Rectal smooth muscle tissue (tissue), 1 donor: Measurements from ENCODE around the gene EOGT.

Source experiments
- H3K27ac ChIP-seq: one replicate; pipeline ENCODE4 v1.7.0; 2013; ENCODE audit warnings: low read depth, low read length, inconsistent platforms
- H3K27me3 ChIP-seq: one replicate; pipeline ENCODE4 v1.7.0; 2013; ENCODE audit warnings: low read length; ENCODE audit not compliant: control insufficient read depth, insufficient read depth
- H3K36me3 ChIP-seq: one replicate; pipeline ENCODE4 v1.7.0; 2013; ENCODE audit warnings: low read length; ENCODE audit not compliant: control insufficient read depth, insufficient read depth
- H3K4me1 ChIP-seq: one replicate; pipeline ENCODE4 v1.7.0; 2013; ENCODE audit warnings: low read length; ENCODE audit not compliant: control insufficient read depth, insufficient read depth
- H3K4me3 ChIP-seq: one replicate; pipeline ENCODE4 v1.7.0; 2013; ENCODE audit warnings: low read length
- H3K9ac ChIP-seq: one replicate; pipeline ENCODE4 v1.7.0; 2013; ENCODE audit warnings: low read length

EOGT gene

DNA sequence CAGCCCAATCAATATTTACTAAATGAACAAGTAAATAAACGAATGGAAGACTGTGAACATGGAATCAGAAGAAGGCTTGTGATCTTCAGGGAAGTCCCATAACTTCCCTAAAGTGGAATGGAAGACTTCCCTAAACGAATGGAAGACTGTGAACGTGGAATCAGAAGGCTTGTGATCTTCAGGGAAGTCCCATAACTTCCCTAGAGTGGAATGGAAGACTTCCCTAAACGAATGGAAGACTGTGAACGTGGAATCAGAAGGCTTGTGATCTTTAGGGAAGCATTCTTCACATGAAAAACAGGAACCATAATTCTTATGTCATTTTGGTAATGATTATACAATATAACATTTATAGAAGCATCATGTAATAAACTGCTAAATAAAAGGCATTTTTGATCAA, 38.8 kb downstream of the EOGT start:
- Histone ChIP-seq H3K4me1 (no peaks in the 10 kb centered on the region), H3K36me3 (peaks cover 14% of the 10 kb centered on the region), H3K27me3 (no peaks in the 10 kb centered on the region), H3K4me3 (no peak overlapping the region), H3K27ac (no peak overlapping the region), H3K9ac (no peak overlapping the region)

DNA sequence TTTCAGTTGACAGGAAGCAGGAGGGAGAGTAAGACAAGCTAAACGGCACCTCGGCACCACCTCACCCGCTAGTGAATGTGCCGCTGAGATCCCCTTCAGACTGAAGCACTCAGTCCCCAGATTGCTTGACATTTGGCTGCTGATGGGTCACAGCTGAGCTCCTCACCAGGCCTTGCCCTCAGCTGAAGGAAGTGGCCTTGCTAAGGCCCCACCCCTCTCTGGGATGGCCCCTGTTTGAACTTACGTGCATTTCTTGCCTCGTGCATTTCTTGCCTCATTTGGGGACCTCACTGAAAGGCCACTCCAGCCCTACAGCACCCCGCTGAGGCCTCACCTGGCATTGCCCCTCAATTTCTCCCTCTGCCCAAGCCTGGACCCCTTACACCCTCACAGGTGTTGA, 39.8 kb downstream of the EOGT start:
- peaks cover 6% of the 10 kb centered on the region for H3K36me3 ChIP-seq
- no peaks in the 10 kb centered on the region for H3K4me1 ChIP-seq
- no peak overlapping the region for H3K9ac ChIP-seq

DNA sequence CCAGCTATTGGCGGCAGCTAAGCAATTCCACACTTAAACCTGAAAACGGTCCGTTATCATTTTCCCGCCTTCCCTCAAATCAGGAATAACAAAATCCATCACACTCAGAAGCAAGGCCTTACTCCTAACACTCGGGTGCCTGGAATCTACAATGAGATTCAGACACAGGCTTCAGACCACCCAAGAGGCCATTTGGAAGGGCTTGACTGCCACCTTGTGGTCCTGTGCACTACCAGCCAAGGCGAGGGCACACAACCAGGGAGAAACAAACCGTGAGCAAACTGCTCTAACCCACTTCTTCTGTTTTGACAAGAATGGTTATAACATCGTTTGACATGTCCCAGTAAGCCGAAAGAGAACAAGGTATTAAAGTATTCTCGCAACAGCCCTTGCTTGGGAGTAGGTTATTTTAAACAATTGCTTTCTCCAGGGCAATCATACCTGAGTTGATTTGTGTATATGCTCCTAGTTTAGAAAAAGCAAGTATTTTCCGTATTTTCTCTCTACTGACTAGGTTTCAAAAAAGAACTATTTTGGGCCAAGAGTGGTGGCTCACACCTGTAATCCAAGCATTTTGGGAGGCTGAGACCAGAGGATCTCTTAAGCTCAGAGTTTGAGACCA, 41.0 kb downstream of the EOGT start:
- Histone ChIP-seq H3K27ac (no peak overlapping the region), H3K27me3 (no peaks in the 10 kb centered on the region), H3K36me3 (no peaks in the 10 kb centered on the region), H3K9ac (no peak overlapping the region), H3K4me1 (no peaks in the 10 kb centered on the region), H3K4me3 (no peak overlapping the region)

More for the DNA sequence above, 39.8 kb downstream of the EOGT start:
- H3K27me3 ChIP-seq: no peaks in the 10 kb centered on the region
- no peak overlapping the region for H3K27ac ChIP-seq
- H3K4me3 ChIP-seq: no peak overlapping the region

DNA sequence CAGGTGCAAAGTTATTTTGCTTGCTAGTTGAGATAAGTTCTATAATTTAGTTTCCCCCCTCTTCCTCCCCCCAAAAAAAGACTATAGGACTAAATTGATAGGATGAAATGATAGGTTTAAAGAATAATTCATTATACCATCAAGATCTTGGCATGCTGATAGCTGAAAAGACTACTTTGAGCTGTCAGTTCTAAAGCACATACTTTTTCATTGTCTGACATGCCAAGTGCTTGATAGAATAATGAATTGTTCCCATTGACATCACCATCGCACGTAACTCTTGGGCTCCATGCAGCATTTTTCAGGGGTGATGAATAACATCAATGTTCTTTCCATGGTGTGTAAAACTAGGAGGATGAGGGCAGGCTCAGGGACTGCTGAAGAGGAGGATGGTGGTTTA, 48.8 kb downstream of the EOGT start:
- Histone ChIP-seq H3K4me3 (no peak overlapping the region), H3K9ac (no peak overlapping the region), H3K4me1 (peaks cover 3% of the 10 kb centered on the region), H3K27ac (no peak overlapping the region), H3K27me3 (no peaks in the 10 kb centered on the region), H3K36me3 (no peaks in the 10 kb centered on the region)

DNA sequence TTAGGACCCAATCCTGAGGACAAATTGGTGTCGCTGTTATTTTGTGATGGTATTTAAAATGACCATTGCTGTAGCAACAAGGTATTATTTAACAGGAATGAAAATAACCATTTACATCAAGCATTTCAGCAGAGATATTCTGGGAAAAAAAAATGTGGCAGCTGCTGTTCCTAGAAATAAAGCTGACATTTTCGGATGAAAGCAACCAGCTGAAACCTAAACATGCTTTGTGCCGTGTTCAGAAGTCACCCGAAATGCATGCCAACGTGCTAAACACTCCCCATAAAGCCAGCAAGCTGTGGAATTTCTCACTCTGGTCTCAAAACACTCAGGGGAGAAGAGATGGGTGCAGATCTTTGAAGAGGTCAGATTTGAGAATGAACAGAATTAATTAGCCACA, 49.6 kb downstream of the EOGT start:
- H3K27me3 ChIP-seq: no peaks in the 10 kb centered on the region
- peaks cover 3% of the 10 kb centered on the region for H3K4me1 ChIP-seq

DNA sequence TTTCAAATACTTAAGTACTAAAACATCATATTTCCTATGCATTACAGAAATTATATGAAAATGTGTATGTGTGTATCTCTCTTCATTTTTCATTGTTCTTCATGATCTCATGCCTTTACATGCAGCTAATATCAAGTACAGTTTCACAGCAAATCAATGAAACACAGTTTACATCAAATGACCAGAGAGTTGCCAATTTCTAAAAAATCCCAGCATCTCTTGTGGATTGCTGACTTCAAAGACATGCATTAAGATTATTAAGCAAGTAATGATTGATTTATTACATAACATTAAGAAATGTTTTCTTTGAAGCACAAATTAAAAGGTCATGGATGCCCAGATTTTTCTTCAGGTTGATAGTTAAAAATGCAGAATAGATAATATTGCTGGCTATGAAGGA, 50.1 kb downstream of the EOGT start:
- H3K27ac ChIP-seq: no peak overlapping the region
- H3K4me1 ChIP-seq: peaks cover 3% of the 10 kb centered on the region
- H3K27me3 ChIP-seq: no peaks in the 10 kb centered on the region
- no peaks in the 10 kb centered on the region for H3K36me3 ChIP-seq
- no peak overlapping the region for H3K4me3 ChIP-seq
- no peak overlapping the region for H3K9ac ChIP-seq

More for the DNA sequence above, 49.6 kb downstream of the EOGT start:
- Histone ChIP-seq H3K4me3 (no peak overlapping the region), H3K36me3 (no peaks in the 10 kb centered on the region), H3K27ac (no peak overlapping the region), H3K9ac (no peak overlapping the region)

DNA sequence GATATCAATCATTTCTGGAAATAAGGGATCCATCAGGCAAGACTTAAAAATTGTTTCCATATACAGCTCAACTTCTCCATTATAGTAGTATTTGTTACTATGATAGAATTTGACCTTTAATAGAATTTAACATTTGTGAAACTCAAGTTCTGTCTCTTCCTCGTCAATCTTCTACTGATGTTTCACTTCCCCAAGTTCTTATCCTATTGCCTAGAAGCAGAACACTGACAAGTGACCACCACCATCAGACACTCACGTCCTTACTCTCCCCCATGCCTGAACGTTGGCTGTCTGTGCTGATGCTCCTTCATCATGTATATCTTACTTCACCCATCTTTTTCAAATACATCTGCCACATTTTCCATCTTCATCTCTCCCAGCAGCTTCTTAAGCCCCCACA, 54.6 kb downstream of the EOGT start:
- Histone ChIP-seq H3K9ac (no peak overlapping the region), H3K4me3 (no peak overlapping the region), H3K27ac (no peak overlapping the region), H3K36me3 (no peaks in the 10 kb centered on the region), H3K4me1 (peaks cover under 1% of the 10 kb centered on the region), H3K27me3 (no peaks in the 10 kb centered on the region)

DNA sequence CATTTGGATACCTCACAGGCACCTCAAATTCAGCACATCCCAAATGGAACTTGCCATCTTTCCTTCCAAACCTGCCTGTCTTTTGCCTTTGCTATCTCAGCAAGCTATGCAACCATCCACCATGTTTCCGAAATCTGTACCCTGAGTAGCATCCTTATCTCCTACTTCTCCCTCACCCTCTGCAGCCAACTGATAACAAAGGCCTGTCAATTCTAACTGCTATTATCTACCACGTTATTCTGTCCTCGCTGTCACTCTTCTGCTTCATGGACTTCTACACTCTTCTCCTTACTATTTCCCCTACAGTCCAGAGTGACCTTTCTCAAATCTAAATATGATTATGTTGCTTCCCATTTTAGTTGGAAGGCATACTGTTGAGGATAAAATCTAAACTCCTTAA, 55.6 kb downstream of the EOGT start:
- no peak overlapping the region for H3K9ac ChIP-seq
- no peak overlapping the region for H3K4me3 ChIP-seq
- no peaks in the 10 kb centered on the region for H3K36me3 ChIP-seq
- no peaks in the 10 kb centered on the region for H3K4me1 ChIP-seq
- H3K27ac ChIP-seq: no peak overlapping the region
- no peaks in the 10 kb centered on the region for H3K27me3 ChIP-seq

DNA sequence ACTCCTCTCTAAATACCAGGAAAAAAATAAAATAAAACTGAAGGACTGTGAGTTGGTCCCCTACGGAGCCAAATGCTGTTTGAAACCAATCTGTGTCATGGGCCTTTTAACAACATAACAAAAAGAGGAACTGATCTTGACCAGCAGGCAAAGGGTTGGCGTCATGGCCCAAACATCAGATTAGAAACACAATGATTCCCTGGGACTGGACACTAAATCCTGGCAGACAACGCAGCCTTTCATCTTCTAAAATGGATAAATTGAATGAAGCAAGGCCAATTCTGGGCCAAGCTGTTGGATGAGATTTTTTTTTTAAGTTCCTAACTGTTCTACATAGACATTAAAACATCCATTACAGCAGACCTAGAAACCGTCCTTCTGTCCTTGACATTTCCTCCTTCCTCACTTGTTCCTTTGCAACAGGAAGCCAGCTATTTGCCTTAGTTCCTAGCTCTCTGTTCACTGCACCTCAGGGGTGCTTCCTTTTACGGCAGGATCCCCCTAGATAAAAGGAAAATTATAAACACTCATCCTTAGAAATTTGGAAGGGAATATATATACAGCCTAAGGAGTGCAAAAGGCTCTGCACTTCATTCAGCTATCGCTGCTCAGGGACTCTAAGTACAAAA, 59.6 kb downstream of the EOGT start:
- Histone ChIP-seq H3K36me3 (no peaks in the 10 kb centered on the region), H3K27me3 (no peaks in the 10 kb centered on the region), H3K27ac (no peak overlapping the region), H3K4me3 (no peak overlapping the region), H3K9ac (no peak overlapping the region), H3K4me1 (no peaks in the 10 kb centered on the region)

DNA sequence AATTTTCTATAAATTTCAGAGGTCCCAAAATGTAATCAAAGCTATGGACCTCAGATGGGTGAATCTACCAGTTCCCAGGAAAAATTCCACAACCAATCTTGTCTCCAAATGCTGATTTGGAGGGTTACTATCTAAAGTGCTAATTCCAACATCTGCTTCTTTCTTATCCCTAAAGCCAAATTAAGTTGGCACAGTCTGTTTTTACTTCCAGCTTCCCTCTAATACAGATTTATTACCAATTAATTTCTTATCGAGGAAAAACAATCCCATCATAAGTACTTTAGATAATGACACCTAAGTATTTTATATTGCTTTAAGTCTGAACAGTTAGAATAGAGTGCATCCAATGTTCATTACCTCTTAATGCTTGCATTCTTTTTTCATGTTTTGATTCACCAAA, 68.3 kb downstream of the EOGT start:
- H3K4me3 ChIP-seq: no peak overlapping the region
- no peaks in the 10 kb centered on the region for H3K36me3 ChIP-seq
- no peak overlapping the region for H3K27ac ChIP-seq
- H3K9ac ChIP-seq: no peak overlapping the region
- H3K27me3 ChIP-seq: no peaks in the 10 kb centered on the region
- no peaks in the 10 kb centered on the region for H3K4me1 ChIP-seq

DNA sequence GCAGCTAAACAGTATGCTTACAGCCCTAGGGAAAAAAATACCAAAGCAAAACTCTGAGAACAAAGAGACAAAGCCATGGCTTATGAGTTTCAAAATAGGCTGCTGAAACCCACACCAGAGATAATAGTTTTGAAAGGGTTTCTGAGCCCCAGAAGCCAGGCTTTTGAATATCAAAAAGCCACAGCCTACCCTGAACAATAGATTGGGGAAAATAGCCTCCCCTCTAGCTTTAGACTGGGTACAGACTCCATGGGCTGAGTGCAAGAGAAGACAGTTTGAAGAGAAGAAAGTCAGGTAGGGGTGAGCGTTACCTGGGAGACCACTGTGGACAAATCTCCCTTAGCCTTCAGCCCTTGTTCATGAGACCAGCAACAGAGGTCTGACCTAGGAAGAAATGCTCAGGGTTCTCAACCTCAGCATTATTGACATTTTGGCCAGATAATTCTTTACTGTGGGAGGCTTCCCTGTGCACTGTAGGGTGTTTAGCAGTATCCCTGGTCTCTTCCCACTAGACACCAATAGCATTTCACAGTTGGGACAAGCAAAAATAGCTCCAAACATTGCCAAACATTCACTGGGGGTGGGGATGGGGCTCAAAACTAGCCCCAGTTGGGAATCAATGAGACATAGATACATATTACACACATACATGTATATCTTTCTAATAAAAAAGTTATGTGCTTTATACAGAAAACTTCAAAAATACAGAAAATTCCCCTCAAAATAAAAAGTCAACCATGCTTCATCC, 69.6 kb downstream of the EOGT start:
- no peak overlapping the region for H3K4me3 ChIP-seq
- H3K27me3 ChIP-seq: no peaks in the 10 kb centered on the region
- H3K4me1 ChIP-seq: no peaks in the 10 kb centered on the region
- H3K27ac ChIP-seq: no peak overlapping the region
- H3K9ac ChIP-seq: no peak overlapping the region
- H3K36me3 ChIP-seq: no peaks in the 10 kb centered on the region

DNA sequence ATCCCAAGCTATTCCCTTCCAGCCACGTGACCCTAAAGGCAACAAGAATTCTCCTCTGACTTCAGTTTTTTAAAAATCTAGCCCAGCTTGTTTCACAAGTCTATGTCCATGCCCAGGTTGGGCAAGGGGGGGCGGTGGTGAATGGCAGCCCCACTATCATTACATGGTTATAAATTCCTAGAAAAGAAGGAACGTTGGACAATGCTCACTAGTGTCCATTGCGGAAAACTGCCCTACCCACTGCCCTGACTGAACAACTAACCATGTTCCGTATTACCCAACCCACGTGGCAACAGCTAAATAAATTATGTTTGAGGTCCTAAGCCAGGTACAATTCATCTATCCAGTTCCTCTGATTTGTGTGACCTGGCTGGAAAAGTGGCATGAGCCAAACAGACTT, 72.4 kb downstream of the EOGT start:
- Histone ChIP-seq H3K27ac (no peak overlapping the region), H3K4me3 (no peak overlapping the region), H3K9ac (no peak overlapping the region), H3K36me3 (no peaks in the 10 kb centered on the region), H3K4me1 (no peaks in the 10 kb centered on the region), H3K27me3 (no peaks in the 10 kb centered on the region)

DNA sequence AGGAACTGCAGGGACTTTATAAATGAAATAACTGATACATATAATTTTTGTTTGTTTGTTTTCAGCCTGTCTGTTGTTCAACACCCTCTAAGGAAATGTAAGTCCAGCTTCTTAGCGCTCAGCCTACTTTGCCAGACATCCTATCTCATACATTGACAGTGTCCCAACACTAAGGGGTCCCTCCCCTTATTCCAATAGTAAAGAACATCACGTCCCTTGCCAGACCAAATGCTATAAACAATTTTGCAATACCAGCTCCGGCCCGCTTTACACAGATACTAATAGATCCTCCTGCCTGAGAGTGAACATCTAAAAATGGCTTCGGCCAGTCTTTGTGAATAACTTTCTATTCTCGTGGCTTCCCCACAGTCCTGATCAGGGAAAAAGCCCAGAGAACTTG, 76.6 kb downstream of the EOGT start:
- Histone ChIP-seq H3K27ac (no peak overlapping the region), H3K9ac (no peak overlapping the region), H3K36me3 (no peaks in the 10 kb centered on the region), H3K27me3 (peaks cover 3% of the 10 kb centered on the region), H3K4me3 (no peak overlapping the region), H3K4me1 (no peaks in the 10 kb centered on the region)
